K562 (cell line): Measurements from ENCODE around the gene TRIM65.
"Not testable (repeated sequence)": the region's sequence is repeated elsewhere in the genome, so short reads cannot be mapped to it uniquely, and the experiment has no call there.

ENCODE experiments used
- CREB1 ChIP-seq, 2 experiments: sonication (generic) in 1 of 2; formaldehyde crosslinking in 1 of 2; IDR thresholded peaks; 2 replicates each; pipeline versions ENCODE4 v1.6.1 to v1.8.0; 2012 to 2022; ENCODE audit warnings: inconsistent platforms in 1 of 2, mild to moderate bottlenecking in 1 of 2, missing genetic modification reagents in 1 of 2, moderate library complexity in 1 of 2
- CREM ChIP-seq: IDR thresholded peaks from 2 replicates; pipeline ENCODE4 v1.6.1; 2014; ENCODE audit warnings: antibody characterized with exemption, low read depth
- CTCF ChIP-seq, 3 experiments: IDR thresholded peaks in 2 of 3; conservative IDR thresholded peaks in 1 of 3; 2 replicates each; pipeline ENCODE4 v1.5.1; 2011 to 2012; ENCODE audit warnings: low read length in 3 of 3, mild to moderate bottlenecking in 3 of 3, control low read depth in 2 of 3, improper control_type of control experiment in 1 of 3, inconsistent platforms in 1 of 3, low read depth in 1 of 3, mixed read lengths in 1 of 3, moderate library complexity in 1 of 3; ENCODE audit not compliant: insufficient read depth in 2 of 3
- FOXP4 ChIP-seq: sonication (generic); formaldehyde crosslinking; IDR thresholded peaks from 2 replicates; pipeline ENCODE4 v1.8.0; 2022; ENCODE audit warnings: mild to moderate bottlenecking, missing genetic modification reagents, borderline replicate concordance
- MAFG ChIP-seq: fragments of 450-650 bp; conservative IDR thresholded peaks from 2 replicates; pipeline ENCODE4 v1.6.1; 2016; ENCODE audit warnings: missing genetic modification characterization, missing compliant biosample characterization
- MAX ChIP-seq: sonication (generic); formaldehyde crosslinking; IDR thresholded peaks from 2 replicates; pipeline ENCODE4 v1.9.0; 2022; ENCODE audit warnings: mild to moderate bottlenecking, missing genetic modification reagents
- RBFOX2 ChIP-seq: fragments of 200-400 bp; formaldehyde crosslinking; IDR thresholded peaks from 2 replicates; pipeline ENCODE4 v1.6.1; 2017; ENCODE audit warnings: low read depth, mild to moderate bottlenecking, low read length, moderate library complexity
- SMAD3 ChIP-seq: fragments of 450-650 bp; formaldehyde crosslinking; conservative IDR thresholded peaks from 2 replicates; pipeline ENCODE4 v1.4.0; 2020; ENCODE audit warnings: mild to moderate bottlenecking
- STAT6 ChIP-seq: sonication (generic); formaldehyde crosslinking; IDR thresholded peaks from 2 replicates; pipeline ENCODE4 v1.8.1; 2023; ENCODE audit warnings: mild to moderate bottlenecking, missing genetic modification reagents
- U2AF1 ChIP-seq: fragments of 200-400 bp; formaldehyde crosslinking; optimal IDR thresholded peaks from 2 replicates; pipeline ENCODE3; 2017; ENCODE audit warnings: mild to moderate bottlenecking, low read depth, low read length, moderate library complexity
- USF2 ChIP-seq: sonication (generic); formaldehyde crosslinking; IDR thresholded peaks from 2 replicates; pipeline ENCODE4 v1.5.0; 2020; ENCODE audit warnings: missing genetic modification reagents
- ZNF318 ChIP-seq, 2 experiments: fragments of 450-650 bp; IDR thresholded peaks; 2 replicates each; pipeline ENCODE4 v1.6.1; 2016; ENCODE audit warnings: mild to moderate bottlenecking in 2 of 2, borderline replicate concordance in 1 of 2, low read depth in 1 of 2, moderate library complexity in 1 of 2

GRCh38 chr17:75868730-75869281, 27.9 kb downstream of the TRIM65 start:
- TF ChIP-seq ZNF318 (IDR thresholded peaks at IDR 0.05; ENCODE audit: borderline replicate concordance in 1 of 2, low read depth in 1 of 2); STAT6 (CRISPR knock-in tag); CREB1 (IDR thresholded peaks at IDR 0.05); CREB1 (CRISPR knock-in tag; IDR thresholded peaks at IDR 0.05); RBFOX2; USF2; CTCF (IDR thresholded peaks at IDR 0.05 in 2 of 3, conservative IDR thresholded peaks at IDR 0.05 in 1 of 3; ENCODE audit: insufficient read depth in 2 of 3, low read depth in 1 of 3, low read length in 3 of 3); MAFG; CREM; FOXP4; SMAD3 (CRISPR knock-in tag); MAX (CRISPR knock-in tag); U2AF1: not testable (repeated sequence)
